ENCODE measurements around the gene TOP3B. TPM values are rescaled to one million over a fixed set of nuclear protein-coding genes. Genes with fewer than 3 reads are reported as not detected.

TOP3B gene
- total RNA-seq, 1 experiment from 2014 or later = 29.3 TPM

DNA sequence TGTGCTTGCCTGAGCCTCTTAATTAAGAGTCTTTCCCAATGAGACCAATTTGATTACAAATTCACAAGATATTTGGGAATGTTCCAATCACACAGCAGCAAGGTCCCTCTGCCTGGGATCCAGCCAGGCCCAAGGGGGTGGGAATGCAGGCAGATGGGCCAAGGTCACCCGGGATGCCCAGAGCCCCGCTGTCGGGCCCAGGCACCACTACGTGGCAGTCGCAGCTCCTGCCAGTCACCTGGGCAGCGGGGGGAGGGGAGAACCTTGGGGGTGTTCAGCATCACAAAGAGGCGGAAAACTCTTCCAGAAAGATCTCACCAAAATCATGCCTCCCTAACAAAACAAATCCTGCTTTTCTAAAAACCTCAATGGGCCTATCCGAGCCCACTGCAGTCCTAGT, 60.9 kb downstream of the TOP3B start:
- intact Hi-C loops (cut with micrococcal nuclease) = no loop called here
- H3K9me3 Mint-ChIP-seq (ENCODE audit: unreplicated experiment) = no peaks in the 10 kb centered on the region
- TF ChIP-seq, protein P1, sequence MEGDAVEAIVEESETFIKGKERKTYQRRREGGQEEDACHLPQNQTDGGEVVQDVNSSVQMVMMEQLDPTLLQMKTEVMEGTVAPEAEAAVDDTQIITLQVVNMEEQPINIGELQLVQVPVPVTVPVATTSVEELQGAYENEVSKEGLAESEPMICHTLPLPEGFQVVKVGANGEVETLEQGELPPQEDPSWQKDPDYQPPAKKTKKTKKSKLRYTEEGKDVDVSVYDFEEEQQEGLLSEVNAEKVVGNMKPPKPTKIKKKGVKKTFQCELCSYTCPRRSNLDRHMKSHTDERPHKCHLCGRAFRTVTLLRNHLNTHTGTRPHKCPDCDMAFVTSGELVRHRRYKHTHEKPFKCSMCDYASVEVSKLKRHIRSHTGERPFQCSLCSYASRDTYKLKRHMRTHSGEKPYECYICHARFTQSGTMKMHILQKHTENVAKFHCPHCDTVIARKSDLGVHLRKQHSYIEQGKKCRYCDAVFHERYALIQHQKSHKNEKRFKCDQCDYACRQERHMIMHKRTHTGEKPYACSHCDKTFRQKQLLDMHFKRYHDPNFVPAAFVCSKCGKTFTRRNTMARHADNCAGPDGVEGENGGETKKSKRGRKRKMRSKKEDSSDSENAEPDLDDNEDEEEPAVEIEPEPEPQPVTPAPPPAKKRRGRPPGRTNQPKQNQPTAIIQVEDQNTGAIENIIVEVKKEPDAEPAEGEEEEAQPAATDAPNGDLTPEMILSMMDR (IDR thresholded peaks at IDR 0.05; ENCODE audit: unreplicated experiment) = no peak
- no peak overlapping the region for H3K27ac Mint-ChIP-seq (ENCODE audit: low read depth, unreplicated experiment)
- H3K4me3 Mint-ChIP-seq (ENCODE audit: unreplicated experiment) = no peak overlapping the region
- ChIA-PET CTCF (interaction anchor here (0.7 kb wide), 1 partner anchor 15 kb away, joined by 3 read pairs; no protein-coding TSS in a partner anchor), POLR2A (interaction anchor here (0.8 to 1.5 kb wide), 2 partner anchors 15 to 43 kb away, joined by 3 read pairs; no protein-coding TSS in a partner anchor)
- H3K36me3 Mint-ChIP-seq (ENCODE audit: insufficient read depth, unreplicated experiment) = peaks cover 20% of the 10 kb centered on the region
- H3K27me3 Mint-ChIP-seq (ENCODE audit: insufficient read depth, unreplicated experiment) = no peaks in the 10 kb centered on the region
- no peak for DNase-seq (ENCODE audit: unreplicated experiment)
- no peaks in the 10 kb centered on the region for H3K4me1 Mint-ChIP-seq (ENCODE audit: insufficient read depth, unreplicated experiment)
- BruUV-seq (replicated peaks) = no TSS peak

DNA sequence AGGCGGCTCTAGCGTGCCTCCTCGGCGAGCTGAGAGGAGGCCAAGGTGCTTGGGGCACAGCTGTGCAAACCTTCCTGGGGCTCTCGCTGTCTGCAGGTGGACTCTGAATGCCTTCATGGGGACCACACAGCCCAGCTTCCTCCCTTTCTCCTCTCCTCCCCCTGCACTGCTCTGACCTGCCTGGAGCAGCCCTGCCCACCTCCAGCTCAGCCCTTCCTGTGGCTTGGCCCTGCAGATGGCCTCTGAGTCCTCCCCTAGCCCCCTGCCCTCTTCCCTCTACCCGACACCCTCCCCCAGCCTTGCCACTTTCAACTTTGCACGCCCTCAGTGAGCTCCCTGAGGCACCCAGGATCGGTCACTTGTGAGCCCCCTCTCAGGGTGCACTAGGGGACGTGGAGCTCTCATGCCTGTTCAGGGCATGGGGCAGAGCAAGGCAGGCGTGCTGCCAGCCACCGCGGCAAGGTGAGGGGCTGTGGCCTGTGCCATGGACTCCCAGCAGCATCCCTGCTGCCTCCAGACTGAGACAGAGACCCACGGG, 61.3 kb downstream of the TOP3B start:
- Mint-ChIP-seq H3K36me3 (ENCODE audit: insufficient read depth, unreplicated experiment) (peaks cover 20% of the 10 kb centered on the region), H3K4me3 (ENCODE audit: unreplicated experiment) (no peak overlapping the region), H3K9me3 (ENCODE audit: unreplicated experiment) (no peaks in the 10 kb centered on the region), H3K4me1 (ENCODE audit: insufficient read depth, unreplicated experiment) (no peaks in the 10 kb centered on the region), H3K27ac (ENCODE audit: low read depth, unreplicated experiment) (no peak overlapping the region), H3K27me3 (ENCODE audit: insufficient read depth, unreplicated experiment) (no peaks in the 10 kb centered on the region)
- intact Hi-C loops (cut with micrococcal nuclease) = no loop called here
- no TSS peak for BruUV-seq (replicated peaks)
- DNase-seq (ENCODE audit: unreplicated experiment) = no peak
- POLR2A ChIA-PET = interaction anchor here (1.5 kb wide), 1 partner anchor 16 kb away, joined by 3 read pairs; no protein-coding TSS in a partner anchor
- TF ChIP-seq, protein P1 (IDR thresholded peaks at IDR 0.05; ENCODE audit: unreplicated experiment) = no peak
- CTCF ChIA-PET = interaction anchor here (0.7 kb wide), 1 partner anchor 15 kb away, joined by 3 read pairs; no protein-coding TSS in a partner anchor

DNA sequence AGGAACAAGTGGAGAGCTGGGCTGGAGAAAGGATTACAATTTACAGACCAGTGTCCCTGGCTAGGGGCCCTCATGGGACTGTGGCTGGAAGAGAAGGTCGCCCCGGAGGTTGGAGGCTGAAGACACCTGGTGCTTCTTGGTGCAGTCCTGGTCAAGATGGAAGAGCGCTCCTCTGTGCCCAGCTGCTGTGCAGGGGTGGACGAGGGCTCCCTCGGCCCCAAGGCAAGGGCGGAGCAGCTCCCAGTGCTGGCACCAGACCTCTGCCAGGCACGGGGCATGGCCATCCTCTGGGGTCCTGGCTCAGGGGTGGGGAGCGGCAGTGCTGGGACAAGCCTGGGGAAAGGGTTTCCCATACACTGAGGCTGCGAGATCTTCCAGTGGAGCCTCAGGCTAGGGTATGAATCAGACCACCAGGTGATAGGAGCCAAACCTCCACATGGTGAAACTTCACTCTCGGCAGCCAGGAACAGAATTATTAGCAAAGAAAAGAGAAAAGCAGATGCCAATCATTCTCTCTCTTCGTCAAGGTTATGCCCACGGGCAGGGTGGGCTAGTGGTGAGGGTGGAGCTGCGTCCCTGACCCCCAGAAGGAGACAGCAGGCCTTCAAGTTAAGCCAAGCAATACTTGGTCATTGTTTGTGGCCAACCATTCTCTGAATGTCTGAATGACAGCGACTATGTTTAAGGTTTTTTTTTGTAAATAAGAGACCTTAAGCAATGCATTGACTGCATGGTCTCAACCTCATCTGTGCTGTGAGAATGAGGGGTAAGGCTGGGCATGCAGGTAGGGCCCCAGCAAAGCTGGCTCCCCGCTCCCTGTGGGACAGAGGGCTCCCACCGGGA, 62.0 kb downstream of the TOP3B start:
- CTCF ChIA-PET = interaction anchor here (1.7 kb wide), 1 partner anchor 18 kb away, joined by 5 read pairs; no protein-coding TSS in a partner anchor
- Mint-ChIP-seq H3K9me3 (ENCODE audit: unreplicated experiment) (no peaks in the 10 kb centered on the region), H3K27me3 (ENCODE audit: insufficient read depth, unreplicated experiment) (no peaks in the 10 kb centered on the region), H3K4me1 (ENCODE audit: insufficient read depth, unreplicated experiment) (no peaks in the 10 kb centered on the region), H3K27ac (ENCODE audit: low read depth, unreplicated experiment) (no peak overlapping the region), H3K4me3 (ENCODE audit: unreplicated experiment) (no peak overlapping the region), H3K36me3 (ENCODE audit: insufficient read depth, unreplicated experiment) (peaks cover 20% of the 10 kb centered on the region)
- intact Hi-C loops (cut with micrococcal nuclease) = no loop called here
- no peak for DNase-seq (ENCODE audit: unreplicated experiment)
- no TSS peak for BruUV-seq (replicated peaks)
- POLR2A ChIA-PET = interaction anchor here (1.5 kb wide), 1 partner anchor 16 kb away, joined by 3 read pairs; no protein-coding TSS in a partner anchor
- TF ChIP-seq, protein P1 (IDR thresholded peaks at IDR 0.05; ENCODE audit: unreplicated experiment) = no peak

DNA sequence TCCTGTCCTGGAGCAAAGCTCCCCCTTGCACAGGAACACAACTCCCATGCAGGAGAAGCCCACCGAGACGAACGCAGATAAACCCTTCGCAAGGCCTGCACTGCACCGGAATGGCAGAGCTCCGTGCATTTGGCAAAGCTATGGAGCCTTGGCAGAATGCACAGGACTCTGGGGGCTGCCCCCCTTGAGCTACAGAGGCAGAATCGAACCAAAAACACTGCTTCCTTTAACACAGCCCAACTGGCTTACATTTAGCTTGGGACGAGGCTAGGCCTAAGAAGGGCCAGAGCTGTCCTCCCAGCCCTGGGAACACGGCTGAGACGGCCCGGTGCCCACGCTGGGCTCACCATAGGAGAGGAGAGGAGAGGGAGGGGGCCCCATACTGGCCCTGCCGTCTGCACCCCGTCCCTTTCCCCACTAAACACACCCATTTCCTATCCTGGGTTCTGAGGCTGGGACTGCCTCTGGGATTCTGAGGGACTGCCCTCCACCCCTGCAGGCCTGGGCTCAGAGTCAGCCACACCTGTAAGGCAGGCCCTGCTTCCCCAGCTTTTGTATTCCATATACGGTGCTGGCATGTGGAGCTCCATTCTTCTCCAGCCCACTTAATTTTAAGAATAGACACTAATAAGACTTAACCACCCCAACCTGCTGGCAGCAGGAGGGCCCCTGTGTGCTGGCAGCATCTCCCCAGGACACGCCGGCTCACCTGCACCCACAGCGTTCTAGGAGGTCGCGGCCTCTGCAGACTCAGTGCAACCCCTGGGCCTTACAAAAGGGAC, 62.9 kb downstream of the TOP3B start:
- Mint-ChIP-seq H3K4me1 (ENCODE audit: insufficient read depth, unreplicated experiment) (no peaks in the 10 kb centered on the region), H3K9me3 (ENCODE audit: unreplicated experiment) (no peaks in the 10 kb centered on the region), H3K27me3 (ENCODE audit: insufficient read depth, unreplicated experiment) (no peaks in the 10 kb centered on the region), H3K27ac (ENCODE audit: low read depth, unreplicated experiment) (no peak overlapping the region), H3K36me3 (ENCODE audit: insufficient read depth, unreplicated experiment) (peaks cover 20% of the 10 kb centered on the region), H3K4me3 (ENCODE audit: unreplicated experiment) (no peak overlapping the region)
- CTCF ChIA-PET = interaction anchor here (0.9 to 1.7 kb wide), 2 partner anchors 18 to 19 kb away, joined by 3 to 5 read pairs; no protein-coding TSS in a partner anchor
- BruUV-seq (replicated peaks) = no TSS peak
- intact Hi-C loops (cut with micrococcal nuclease) = no loop called here
- TF ChIP-seq, protein P1 (IDR thresholded peaks at IDR 0.05; ENCODE audit: unreplicated experiment) = no peak
- DNase-seq (ENCODE audit: unreplicated experiment) = no peak
- POLR2A ChIA-PET = no interaction called here

Data from MCF 10A (cell line).